Breast epithelium (tissue), 4 donors: ENCODE measurements around the gene PRKN. TPM values are rescaled to one million over a fixed set of nuclear protein-coding genes. Genes with fewer than 3 reads are reported as not detected.

Experiments
- DNase-seq, 2 donors: peaks; one replicate each; pipeline ENCODE4 v3.0.0-alpha.2; 2019; ENCODE audit warnings: low spot score in 2 of 2
- H3K27ac ChIP-seq, 2 donors: fragments of 200-600 bp; sonication (generic) in 1 of 2; one replicate each; pipeline ENCODE4 v1.5.1; 2016 to 2019; ENCODE audit warnings: mild to moderate bottlenecking in 1 of 2
- H3K27me3 ChIP-seq, 2 donors: fragments of 200-600 bp; sonication (generic) in 1 of 2; one replicate each; pipeline versions ENCODE4 v1.5.1 to v1.6.0; 2017 to 2019; ENCODE audit warnings: control low read depth in 1 of 2, mild to moderate bottlenecking in 1 of 2
- H3K36me3 ChIP-seq: fragments of 200-600 bp; one replicate; pipeline ENCODE4 v1.5.1; 2019
- H3K4me1 ChIP-seq, 2 donors: fragments of 200-600 bp; sonication (generic); one replicate each; pipeline ENCODE4 v1.5.1; 2016 to 2019; ENCODE audit warnings: control low read depth in 1 of 2
- H3K4me3 ChIP-seq, 3 donors: fragments of 200-600 bp; sonication (generic); 1 replicate in 2 of 3; 2 replicates in 1 of 3; pipeline ENCODE4 v1.5.1; 2016 to 2019; ENCODE audit warnings: mild to moderate bottlenecking in 3 of 3, moderate library complexity in 2 of 3
- H3K9me3 ChIP-seq, 2 donors: fragments of 200-600 bp; sonication (generic) in 1 of 2; one replicate each; pipeline ENCODE4 v1.5.1; 2016 to 2019; ENCODE audit warnings: control low read depth in 1 of 2
- CTCF ChIP-seq, 3 donors: fragments of 450-650 bp; IDR thresholded peaks; one replicate each; pipeline ENCODE4 v1.5.1; 2016 to 2017; ENCODE audit warnings: antibody characterized with exemption in 3 of 3, mild to moderate bottlenecking in 3 of 3, moderate library complexity in 3 of 3
- POLR2A ChIP-seq: fragments of 450-650 bp; IDR thresholded peaks from one replicate; pipeline ENCODE4 v1.6.1; 2016; ENCODE audit warnings: antibody characterized with exemption, mild to moderate bottlenecking, moderate library complexity
- POLR2AphosphoS5 ChIP-seq, 3 donors: sonication (generic); formaldehyde crosslinking; IDR thresholded peaks; one replicate each; pipeline ENCODE4 v1.6.1; 2017; ENCODE audit warnings: antibody characterized with exemption in 3 of 3
- intact Hi-C: fragments of 100-400 bp; cut with DNase I; formaldehyde crosslinking; loops from one replicate; pipeline ENCODE4 v1.15.1; 2023; ENCODE audit warnings: low total_unique reads
- total RNA-seq, 3 donors: library from RNA; depleted of rRNA; stranded (reverse); fragments of >200 nt; gene quantifications; one replicate each; pipeline ENCODE4 v1.1.0, GENCODE V29; 2016

The PRKN gene
- total RNA-seq, 3 donors from 2014 or later: 7.2 to 19.0 (median 11.2) TPM

GRCh38 chr6:162108041-162108440, 619.5 kb downstream of the PRKN start:
- Histone ChIP-seq H3K4me1 (no peaks in the 10 kb centered on the region), H3K27me3 (no peaks in the 10 kb centered on the region), H3K9me3 (no peaks in the 10 kb centered on the region), H3K36me3 (no peaks in the 10 kb centered on the region), H3K4me3 (no peak overlapping the region), H3K27ac (no peak overlapping the region)
- intact Hi-C loops: loop anchor here (10.0 kb wide), 1 partner anchor 1953 kb away; no protein-coding TSS in a partner anchor
- TF ChIP-seq POLR2A: no peak
- no peak for TF ChIP-seq POLR2AphosphoS5 (IDR thresholded peaks at IDR 0.05)
- TF ChIP-seq CTCF (IDR thresholded peaks at IDR 0.05): no peak
- no peak for DNase-seq

GRCh38 chr6:162100096-162100495, 627.5 kb downstream of the PRKN start:
- no peaks in the 10 kb centered on the region for H3K4me1 ChIP-seq
- TF ChIP-seq POLR2A: no peak
- TF ChIP-seq POLR2AphosphoS5 (IDR thresholded peaks at IDR 0.05): no peak
- TF ChIP-seq CTCF (IDR thresholded peaks at IDR 0.05): no peak
- H3K27ac ChIP-seq: no peak overlapping the region
- H3K9me3 ChIP-seq: no peaks in the 10 kb centered on the region
- no peak for DNase-seq
- H3K36me3 ChIP-seq: no peaks in the 10 kb centered on the region
- intact Hi-C loops: loop anchor here (10.0 kb wide), 1 partner anchor 1945 kb away; no protein-coding TSS in a partner anchor
- H3K27me3 ChIP-seq: no peaks in the 10 kb centered on the region
- no peak overlapping the region for H3K4me3 ChIP-seq

- TF ChIP-seq POLR2A: no peak
- no peak for TF ChIP-seq POLR2AphosphoS5 (IDR thresholded peaks at IDR 0.05)
- no peak for TF ChIP-seq CTCF (IDR thresholded peaks at IDR 0.05)
- Histone ChIP-seq H3K27me3 (no peaks in the 10 kb centered on the region), H3K4me3 (no peak overlapping the region), H3K27ac (no peak overlapping the region), H3K9me3 (no peaks in the 10 kb centered on the region), H3K4me1 (no peaks in the 10 kb centered on the region), H3K36me3 (no peaks in the 10 kb centered on the region)
- no peak for DNase-seq
- intact Hi-C loops: loop anchor here (10.0 kb wide), 1 partner anchor 1945 kb away; no protein-coding TSS in a partner anchor
Observed at GRCh38 chr6:162099685-162100084, 627.9 kb downstream of the PRKN start.

GRCh38 chr6:162092816-162093502, 634.6 kb downstream of the PRKN start:
- TF ChIP-seq POLR2A (no peak), POLR2AphosphoS5 (IDR thresholded peaks at IDR 0.05) (no peak), CTCF (IDR thresholded peaks at IDR 0.05) (no peak)
- Histone ChIP-seq H3K4me1 (no peaks in the 10 kb centered on the region), H3K4me3 (no peak overlapping the region), H3K36me3 (no peaks in the 10 kb centered on the region), H3K27me3 (no peaks in the 10 kb centered on the region), H3K27ac (no peak overlapping the region), H3K9me3 (no peaks in the 10 kb centered on the region)
- intact Hi-C loops: no loop called here
- DNase-seq: no peak

- TF ChIP-seq POLR2A: no peak
- TF ChIP-seq POLR2AphosphoS5 (IDR thresholded peaks at IDR 0.05): no peak
- no peak for TF ChIP-seq CTCF (IDR thresholded peaks at IDR 0.05)
- DNase-seq: no peak
- no peak overlapping the region for H3K4me3 ChIP-seq
- no peaks in the 10 kb centered on the region for H3K27me3 ChIP-seq
- H3K9me3 ChIP-seq: no peaks in the 10 kb centered on the region
- H3K36me3 ChIP-seq: no peaks in the 10 kb centered on the region
- intact Hi-C loops: no loop called here
- H3K27ac ChIP-seq: no peak overlapping the region
- no peaks in the 10 kb centered on the region for H3K4me1 ChIP-seq
Observed at GRCh38 chr6:162090734-162091133, 636.8 kb downstream of the PRKN start.
